Measurements from ENCODE around the gene PTGDS. TPM values are rescaled to one million over a fixed set of nuclear protein-coding genes. Genes with fewer than 3 reads are reported as not detected.

PTGDS gene
- total RNA-seq, 1 donor from 2014 or later = 4.2 TPM

- no peak overlapping the region for H3K4me3 ChIP-seq (ENCODE audit: low read length in 3 of 3)
- peaks cover 21 to 24% (median 22%) of the 10 kb centered on the region in 3 donors for H3K27me3 ChIP-seq (ENCODE audit: control insufficient read depth in 3 of 3, insufficient read depth in 3 of 3, low read length in 3 of 3)
- no peak overlapping the region for H3K9ac ChIP-seq (ENCODE audit: low read depth in 1 of 3, low read length in 3 of 3)
- no peaks in the 10 kb centered on the region for H3K36me3 ChIP-seq (ENCODE audit: control insufficient read depth in 3 of 3, insufficient read depth in 3 of 3, low read length in 3 of 3)
- no peak overlapping the region for H3K27ac ChIP-seq (ENCODE audit: low read depth, low read length)
- H3K4me1 ChIP-seq (ENCODE audit: control insufficient read depth in 3 of 3, insufficient read depth in 3 of 3, low read length in 3 of 3) = peaks cover 2 to 33% (median 31%) of the 10 kb centered on the region in 3 donors
- no peaks in the 10 kb centered on the region for H3K9me3 ChIP-seq (ENCODE audit: control insufficient read depth in 3 of 3, low read length in 3 of 3)
Observed at GRCh38 chr9:136979769-136980587, 2.7 kb downstream of the PTGDS start.

- H3K27ac ChIP-seq (ENCODE audit: low read depth, low read length) = no peak overlapping the region
- H3K9ac ChIP-seq (ENCODE audit: low read depth in 1 of 3, low read length in 3 of 3) = no peak overlapping the region
- peaks cover 24 to 28% (median 28%) of the 10 kb centered on the region in 3 donors for H3K27me3 ChIP-seq (ENCODE audit: control insufficient read depth in 3 of 3, insufficient read depth in 3 of 3, low read length in 3 of 3)
- H3K4me3 ChIP-seq (ENCODE audit: low read length in 3 of 3) = no peak overlapping the region
- H3K9me3 ChIP-seq (ENCODE audit: control insufficient read depth in 3 of 3, low read length in 3 of 3) = no peaks in the 10 kb centered on the region
- H3K36me3 ChIP-seq (ENCODE audit: control insufficient read depth in 3 of 3, insufficient read depth in 3 of 3, low read length in 3 of 3) = no peaks in the 10 kb centered on the region
- H3K4me1 ChIP-seq (ENCODE audit: control insufficient read depth in 3 of 3, insufficient read depth in 3 of 3, low read length in 3 of 3) = peaks cover 2 to 26% (median 24%) of the 10 kb centered on the region in 3 donors
Observed at GRCh38 chr9:136980669-136981478, 3.6 kb downstream of the PTGDS start.

- Histone ChIP-seq H3K27me3 (ENCODE audit: control insufficient read depth in 3 of 3, insufficient read depth in 3 of 3, low read length in 3 of 3) (peaks cover 28 to 33% (median 30%) of the 10 kb centered on the region in 3 donors), H3K4me3 (ENCODE audit: low read length in 3 of 3) (no peak overlapping the region), H3K9me3 (ENCODE audit: control insufficient read depth in 3 of 3, low read length in 3 of 3) (no peaks in the 10 kb centered on the region), H3K4me1 (ENCODE audit: control insufficient read depth in 3 of 3, insufficient read depth in 3 of 3, low read length in 3 of 3) (peaks cover 2 to 21% (median 19%) of the 10 kb centered on the region in 3 donors), H3K36me3 (ENCODE audit: control insufficient read depth in 3 of 3, insufficient read depth in 3 of 3, low read length in 3 of 3) (no peaks in the 10 kb centered on the region), H3K9ac (ENCODE audit: low read depth in 1 of 3, low read length in 3 of 3) (no peak overlapping the region), H3K27ac (ENCODE audit: low read depth, low read length) (no peak overlapping the region)
Observed at GRCh38 chr9:136981588-136982231, 4.4 kb downstream of the PTGDS start.

- peaks cover 1 to 18% (median 12%) of the 10 kb centered on the region in 3 donors for H3K4me1 ChIP-seq (ENCODE audit: control insufficient read depth in 3 of 3, insufficient read depth in 3 of 3, low read length in 3 of 3)
Observed at GRCh38 chr9:136982232-136983051, 5.1 kb downstream of the PTGDS start, which contains the start of gene LCNL1. Gene LCNL1, plus strand, starts transcription at chr9:136982993. Its CDS starts 594 bp downstream, at chr9:136983587.

GRCh38 chr9:136983167-136983566 lies 5.9 kb downstream of the PTGDS start:
- Histone ChIP-seq H3K9ac (ENCODE audit: low read depth in 1 of 3, low read length in 3 of 3) (no peak overlapping the region), H3K27ac (ENCODE audit: low read depth, low read length) (no peak overlapping the region), H3K36me3 (ENCODE audit: control insufficient read depth in 3 of 3, insufficient read depth in 3 of 3, low read length in 3 of 3) (no peaks in the 10 kb centered on the region), H3K9me3 (ENCODE audit: control insufficient read depth in 3 of 3, low read length in 3 of 3) (no peaks in the 10 kb centered on the region), H3K27me3 (ENCODE audit: control insufficient read depth in 3 of 3, insufficient read depth in 3 of 3, low read length in 3 of 3) (peaks cover 22 to 36% (median 33%) of the 10 kb centered on the region in 3 donors), H3K4me3 (ENCODE audit: low read length in 3 of 3) (no peak overlapping the region), H3K4me1 (ENCODE audit: control insufficient read depth in 3 of 3, insufficient read depth in 3 of 3, low read length in 3 of 3) (peaks cover 0 to 10% (median 7%) of the 10 kb centered on the region in 3 donors)

More at GRCh38 chr9:136982232-136983051, 5.1 kb downstream of the PTGDS start, which contains the start of gene LCNL1:
- Histone ChIP-seq H3K27me3 (ENCODE audit: control insufficient read depth in 3 of 3, insufficient read depth in 3 of 3, low read length in 3 of 3) (peaks cover 21 to 33% (median 30%) of the 10 kb centered on the region in 3 donors), H3K9ac (ENCODE audit: low read depth in 1 of 3, low read length in 3 of 3) (no peak within 1 kb of the TSS), H3K9me3 (ENCODE audit: control insufficient read depth in 3 of 3, low read length in 3 of 3) (no peaks in the 10 kb centered on the region), H3K4me3 (ENCODE audit: low read length in 3 of 3) (no peak within 1 kb of the TSS), H3K36me3 (ENCODE audit: control insufficient read depth in 3 of 3, insufficient read depth in 3 of 3, low read length in 3 of 3) (no peaks in the 10 kb centered on the region), H3K27ac (ENCODE audit: low read depth, low read length) (no peak within 1 kb of the TSS)

- H3K36me3 ChIP-seq (ENCODE audit: control insufficient read depth in 3 of 3, insufficient read depth in 3 of 3, low read length in 3 of 3) = no peaks in the 10 kb centered on the region
- H3K4me1 ChIP-seq (ENCODE audit: control insufficient read depth in 3 of 3, insufficient read depth in 3 of 3, low read length in 3 of 3) = peaks cover 0 to 10% (median 7%) of the 10 kb centered on the region in 3 donors
- H3K27ac ChIP-seq (ENCODE audit: low read depth, low read length) = no peak overlapping the region
- no peak overlapping the region for H3K4me3 ChIP-seq (ENCODE audit: low read length in 3 of 3)
- no peak overlapping the region for H3K9ac ChIP-seq (ENCODE audit: low read depth in 1 of 3, low read length in 3 of 3)
- no peaks in the 10 kb centered on the region for H3K9me3 ChIP-seq (ENCODE audit: control insufficient read depth in 3 of 3, low read length in 3 of 3)
- H3K27me3 ChIP-seq (ENCODE audit: control insufficient read depth in 3 of 3, insufficient read depth in 3 of 3, low read length in 3 of 3) = peaks cover 22 to 36% (median 33%) of the 10 kb centered on the region in 3 donors
Observed at GRCh38 chr9:136983656-136984314, 6.5 kb downstream of the PTGDS start.

GRCh38 chr9:136984464-136985026 lies 7.2 kb downstream of the PTGDS start:
- peaks cover 0 to 10% (median 7%) of the 10 kb centered on the region in 3 donors for H3K4me1 ChIP-seq (ENCODE audit: control insufficient read depth in 3 of 3, insufficient read depth in 3 of 3, low read length in 3 of 3)
- H3K9ac ChIP-seq (ENCODE audit: low read depth in 1 of 3, low read length in 3 of 3) = no peak overlapping the region
- peaks cover 22 to 36% (median 33%) of the 10 kb centered on the region in 3 donors for H3K27me3 ChIP-seq (ENCODE audit: control insufficient read depth in 3 of 3, insufficient read depth in 3 of 3, low read length in 3 of 3)
- H3K4me3 ChIP-seq (ENCODE audit: low read length in 3 of 3) = no peak overlapping the region
- H3K9me3 ChIP-seq (ENCODE audit: control insufficient read depth in 3 of 3, low read length in 3 of 3) = no peaks in the 10 kb centered on the region
- H3K27ac ChIP-seq (ENCODE audit: low read depth, low read length) = no peak overlapping the region
- no peaks in the 10 kb centered on the region for H3K36me3 ChIP-seq (ENCODE audit: control insufficient read depth in 3 of 3, insufficient read depth in 3 of 3, low read length in 3 of 3)

- Histone ChIP-seq H3K4me3 (ENCODE audit: low read length in 3 of 3) (no peak overlapping the region), H3K27ac (ENCODE audit: low read depth, low read length) (no peak overlapping the region), H3K9me3 (ENCODE audit: control insufficient read depth in 3 of 3, low read length in 3 of 3) (no peaks in the 10 kb centered on the region), H3K36me3 (ENCODE audit: control insufficient read depth in 3 of 3, insufficient read depth in 3 of 3, low read length in 3 of 3) (no peaks in the 10 kb centered on the region), H3K9ac (ENCODE audit: low read depth in 1 of 3, low read length in 3 of 3) (no peak overlapping the region), H3K27me3 (ENCODE audit: control insufficient read depth in 3 of 3, insufficient read depth in 3 of 3, low read length in 3 of 3) (peaks cover 22 to 36% (median 33%) of the 10 kb centered on the region in 3 donors), H3K4me1 (ENCODE audit: control insufficient read depth in 3 of 3, insufficient read depth in 3 of 3, low read length in 3 of 3) (peaks cover 0 to 10% (median 7%) of the 10 kb centered on the region in 3 donors)
Observed at GRCh38 chr9:136985027-136985602, 7.8 kb downstream of the PTGDS start.

Data from skeletal muscle tissue (tissue), 4 donors.